Measurements from ENCODE around the gene LSAMP.

Gene LSAMP

DNA sequence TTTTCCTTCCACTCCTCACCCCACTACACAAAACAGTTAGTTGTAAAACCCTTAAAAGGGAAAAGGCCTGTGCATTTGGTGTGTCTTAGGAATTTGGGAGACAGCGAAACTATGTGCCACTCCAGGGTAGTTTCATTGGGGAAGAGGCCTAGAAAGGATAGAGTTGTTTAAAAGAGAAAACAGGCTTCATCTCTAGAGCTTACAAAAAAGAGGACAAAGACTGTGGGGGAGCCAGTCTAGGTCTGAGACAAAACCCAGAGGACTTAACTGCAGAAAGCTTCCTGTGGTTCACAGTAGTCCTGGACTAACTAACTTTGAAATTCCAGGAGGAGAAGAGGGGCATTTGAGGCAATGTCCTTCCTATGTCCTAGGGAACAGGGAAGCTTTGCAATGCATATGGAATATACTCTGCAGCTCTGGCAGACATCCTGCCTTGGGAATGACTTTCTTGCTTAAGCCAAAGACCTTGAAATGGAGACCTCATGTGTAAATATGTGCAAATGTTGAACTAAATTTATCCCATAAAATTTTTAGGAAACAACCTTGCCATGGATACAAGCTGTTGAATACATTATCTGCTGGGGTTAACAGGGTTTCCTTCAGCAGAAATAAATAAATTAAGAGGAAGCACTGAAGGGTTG, 159.4 kb downstream of the LSAMP start:
- H3K4me3 ChIP-seq (ENCODE audit: low read depth, low read length): no peak overlapping the region
- TF ChIP-seq, protein P1, sequence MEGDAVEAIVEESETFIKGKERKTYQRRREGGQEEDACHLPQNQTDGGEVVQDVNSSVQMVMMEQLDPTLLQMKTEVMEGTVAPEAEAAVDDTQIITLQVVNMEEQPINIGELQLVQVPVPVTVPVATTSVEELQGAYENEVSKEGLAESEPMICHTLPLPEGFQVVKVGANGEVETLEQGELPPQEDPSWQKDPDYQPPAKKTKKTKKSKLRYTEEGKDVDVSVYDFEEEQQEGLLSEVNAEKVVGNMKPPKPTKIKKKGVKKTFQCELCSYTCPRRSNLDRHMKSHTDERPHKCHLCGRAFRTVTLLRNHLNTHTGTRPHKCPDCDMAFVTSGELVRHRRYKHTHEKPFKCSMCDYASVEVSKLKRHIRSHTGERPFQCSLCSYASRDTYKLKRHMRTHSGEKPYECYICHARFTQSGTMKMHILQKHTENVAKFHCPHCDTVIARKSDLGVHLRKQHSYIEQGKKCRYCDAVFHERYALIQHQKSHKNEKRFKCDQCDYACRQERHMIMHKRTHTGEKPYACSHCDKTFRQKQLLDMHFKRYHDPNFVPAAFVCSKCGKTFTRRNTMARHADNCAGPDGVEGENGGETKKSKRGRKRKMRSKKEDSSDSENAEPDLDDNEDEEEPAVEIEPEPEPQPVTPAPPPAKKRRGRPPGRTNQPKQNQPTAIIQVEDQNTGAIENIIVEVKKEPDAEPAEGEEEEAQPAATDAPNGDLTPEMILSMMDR (conservative IDR thresholded peaks at IDR 0.05; ENCODE audit: low read depth, low read length): no peak
- DNase-seq (ENCODE audit: low read depth): no peak

GRCh38 chr3:116281313-116282143, 163.8 kb downstream of the LSAMP start:
- H3K4me3 ChIP-seq (ENCODE audit: low read depth, low read length): no peak overlapping the region
- TF ChIP-seq, protein P1 (conservative IDR thresholded peaks at IDR 0.05; ENCODE audit: low read depth, low read length): no peak
- DNase-seq (ENCODE audit: low read depth): no peak

DNA sequence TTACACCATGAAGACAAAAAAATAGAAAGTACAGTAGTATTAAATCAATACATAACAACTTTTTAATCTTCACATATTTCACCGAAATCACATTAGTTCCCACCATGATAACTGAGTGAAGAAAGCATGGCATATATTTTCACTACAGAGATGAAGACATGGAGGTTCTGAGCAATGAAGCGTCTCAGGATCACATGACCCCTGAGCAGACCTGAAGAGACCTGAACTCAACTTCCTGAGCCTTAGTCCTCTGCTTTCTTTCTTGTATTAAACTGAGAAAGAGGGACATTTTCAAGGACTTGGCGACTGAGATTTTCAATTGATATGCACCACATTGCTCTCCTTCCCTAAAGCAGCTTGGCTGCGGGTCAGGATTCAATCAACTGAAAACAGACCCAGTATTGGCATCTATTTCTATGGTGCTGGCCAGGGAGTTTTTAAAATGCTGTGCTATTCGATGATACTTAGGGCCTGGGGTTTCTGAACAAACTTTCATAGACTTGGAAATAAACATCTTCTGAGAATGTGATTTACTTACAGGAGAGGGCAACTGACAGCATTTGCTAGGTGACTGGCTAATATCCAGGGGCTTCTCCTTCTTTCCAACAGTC, 165.1 kb downstream of the LSAMP start:
- H3K4me3 ChIP-seq (ENCODE audit: low read depth, low read length): no peak overlapping the region
- TF ChIP-seq, protein P1 (conservative IDR thresholded peaks at IDR 0.05; ENCODE audit: low read depth, low read length): no peak

DNA sequence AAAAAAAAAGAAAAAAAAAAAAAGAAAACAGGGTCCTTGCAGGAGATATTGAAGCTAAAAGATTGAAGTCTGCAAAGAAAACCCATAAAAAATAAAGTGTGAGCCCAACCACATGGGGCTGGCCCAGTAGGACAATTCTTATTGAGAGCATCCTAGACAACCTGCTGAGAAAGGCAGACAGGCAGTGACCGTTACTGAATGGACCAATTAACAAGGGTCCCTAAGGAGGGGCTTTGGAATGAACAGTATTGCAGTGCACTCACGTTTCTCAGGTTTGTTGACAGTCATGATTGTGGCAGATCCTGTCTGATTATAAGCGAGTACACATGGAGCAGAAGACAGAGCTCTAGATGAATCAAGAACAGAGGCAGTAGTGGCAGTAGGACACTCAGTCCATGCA, 168.6 kb downstream of the LSAMP start:
- DNase-seq (ENCODE audit: low read depth): no peak
- H3K4me3 ChIP-seq (ENCODE audit: low read depth, low read length): no peak overlapping the region
- TF ChIP-seq, protein P1 (conservative IDR thresholded peaks at IDR 0.05; ENCODE audit: low read depth, low read length): no peak

More for the DNA sequence above, 165.1 kb downstream of the LSAMP start:
- DNase-seq (ENCODE audit: low read depth): no peak

DNA sequence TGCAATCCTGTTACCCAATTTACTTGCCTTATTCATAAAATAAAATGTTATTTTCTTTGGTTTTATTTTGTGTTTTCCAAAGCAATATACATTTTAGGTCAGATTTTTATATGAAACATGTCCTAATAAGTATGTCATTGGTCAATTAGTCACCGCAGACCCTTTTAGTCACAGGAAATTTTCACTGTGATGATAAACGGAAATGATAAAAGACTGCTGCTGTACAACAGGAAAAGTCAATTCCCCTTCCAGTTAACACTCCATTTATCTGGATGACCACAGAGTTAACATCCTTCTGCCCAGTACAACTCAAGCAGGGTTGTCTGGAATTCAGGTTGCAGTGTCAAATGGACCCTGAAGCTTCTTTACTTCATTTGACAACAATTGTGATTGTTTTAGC, 175.2 kb downstream of the LSAMP start:
- TF ChIP-seq, protein P1 (conservative IDR thresholded peaks at IDR 0.05; ENCODE audit: low read depth, low read length): no peak
- H3K4me3 ChIP-seq (ENCODE audit: low read depth, low read length): no peak overlapping the region
- DNase-seq (ENCODE audit: low read depth): no peak

DNA sequence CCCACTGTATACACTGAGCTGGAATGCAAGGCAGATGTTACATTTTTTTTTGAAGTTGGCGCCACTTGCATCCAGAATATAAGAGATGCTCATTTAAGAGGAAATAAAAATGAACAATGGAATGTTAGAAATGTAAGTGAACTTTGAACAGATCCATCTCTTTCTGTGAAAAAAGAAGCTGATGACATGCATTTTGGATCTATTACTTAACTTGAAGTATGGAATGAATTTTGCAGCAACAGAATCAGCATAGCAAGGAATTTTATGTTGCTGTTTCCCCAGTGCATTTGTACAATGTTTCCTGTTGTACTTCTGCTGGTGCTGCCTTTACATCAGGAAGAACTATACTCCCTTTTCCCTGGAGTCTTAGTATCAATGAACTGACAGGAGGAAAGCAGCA, 178.2 kb downstream of the LSAMP start:
- no peak for DNase-seq (ENCODE audit: low read depth)
- TF ChIP-seq, protein P1 (conservative IDR thresholded peaks at IDR 0.05; ENCODE audit: low read depth, low read length): no peak
- no peak overlapping the region for H3K4me3 ChIP-seq (ENCODE audit: low read depth, low read length)
